Prostate gland (tissue), 2 donors: ENCODE measurements around the gene GM2A.

Experiments used
- CTCF ChIP-seq, 4 experiments: fragments of 200-600 bp in 2 of 4; fragments of 450-650 bp in 2 of 4; sonication (generic) in 2 of 4; IDR thresholded peaks; 1 replicate in 3 of 4; 2 replicates in 1 of 4; pipeline ENCODE4 v1.5.1; 2016 to 2019; ENCODE audit warnings: antibody characterized with exemption in 4 of 4, mild to moderate bottlenecking in 2 of 4, moderate library complexity in 2 of 4
- POLR2A ChIP-seq: fragments of 450-650 bp; IDR thresholded peaks from one replicate; pipeline ENCODE4 v1.6.1; 2016; ENCODE audit warnings: antibody characterized with exemption, mild to moderate bottlenecking
- POLR2AphosphoS5 ChIP-seq: sonication (generic); formaldehyde crosslinking; IDR thresholded peaks from one replicate; pipeline ENCODE4 v1.6.1; 2017; ENCODE audit warnings: antibody characterized with exemption

GRCh38 chr5:151286246-151286645 is 33.3 kb downstream of the GM2A start:
- TF ChIP-seq CTCF (IDR thresholded peaks at IDR 0.05) (no peak), POLR2AphosphoS5 (no peak), POLR2A (no peak)
